ENCODE measurements around the gene SLC36A4. TPM values are rescaled to one million over a fixed set of nuclear protein-coding genes. Genes with fewer than 3 reads are reported as not detected.
"Not testable (repeated sequence)": the region's sequence is repeated elsewhere in the genome, so short reads cannot be mapped to it uniquely, and the experiment has no call there.

SLC36A4 gene
- total RNA-seq, 1 experiment from 2014 or later = 4.0 TPM

DNA sequence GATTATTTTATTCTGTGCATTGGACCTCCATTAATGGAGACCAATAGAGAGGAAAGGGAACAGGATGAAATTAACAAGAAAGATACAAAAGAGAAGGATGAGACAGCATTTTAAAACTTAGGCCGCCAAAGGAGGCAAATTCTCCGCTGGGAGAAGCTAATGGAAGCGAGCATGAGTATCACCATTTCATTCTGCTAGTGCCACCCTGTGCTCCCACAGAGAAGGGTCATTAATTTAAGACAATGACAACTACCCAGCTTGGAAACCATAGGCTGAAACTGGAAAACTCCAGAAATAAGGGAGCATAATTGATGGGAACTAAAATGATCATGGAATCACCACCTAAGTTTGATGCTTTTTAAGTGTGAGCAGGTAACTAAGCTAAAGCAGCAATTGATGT, 69.2 kb downstream of the SLC36A4 start:
- H3K27me3 ChIP-seq (replicated peaks) = no peaks in the 10 kb centered on the region
- H3K9me3 ChIP-seq (replicated peaks) = no peaks in the 10 kb centered on the region
- DNase-seq (ENCODE audit: low read depth in 1 of 2, low spot score in 2 of 2) = no peak
- no peak overlapping the region for H3K4me3 ChIP-seq
- H3K36me3 ChIP-seq = no peaks in the 10 kb centered on the region
- H3K4me1 ChIP-seq (replicated peaks) = peaks cover 3% of the 10 kb centered on the region; the same call in 1 of the 2 replicates
- H3K27ac ChIP-seq = no peak overlapping the region

DNA sequence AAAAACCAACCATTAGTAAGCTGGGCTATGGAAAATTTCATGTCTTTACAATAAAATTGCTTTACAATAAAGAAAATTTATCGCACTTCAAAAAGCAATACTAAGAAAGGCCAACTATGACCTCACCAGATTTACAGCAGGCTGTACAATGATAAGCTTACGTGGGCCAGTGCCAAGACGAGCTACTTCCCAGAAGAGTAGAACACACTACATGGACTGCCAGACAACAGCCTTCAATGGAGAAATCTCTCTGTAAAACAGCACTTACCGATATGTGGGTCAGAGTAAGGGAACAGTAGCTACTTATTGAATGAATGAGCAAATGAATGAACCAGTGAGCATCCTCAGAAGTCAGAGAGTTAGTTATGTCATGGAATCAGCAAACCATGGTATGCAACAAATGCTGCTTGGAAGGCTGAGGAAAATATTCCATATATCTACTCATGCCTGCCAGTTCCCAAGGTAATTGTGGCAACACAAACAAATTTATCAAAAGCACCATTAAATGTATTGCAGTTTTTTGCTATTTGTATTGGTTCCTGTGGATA, 74.4 kb downstream of the SLC36A4 start:
- H3K4me3 ChIP-seq = no peak overlapping the region
- no peaks in the 10 kb centered on the region for H3K36me3 ChIP-seq
- no peaks in the 10 kb centered on the region for H3K9me3 ChIP-seq (replicated peaks)
- H3K27me3 ChIP-seq (replicated peaks) = no peaks in the 10 kb centered on the region
- no peak for DNase-seq (ENCODE audit: low read depth in 1 of 2, low spot score in 2 of 2)
- no peaks in the 10 kb centered on the region for H3K4me1 ChIP-seq (replicated peaks)
- no peak overlapping the region for H3K27ac ChIP-seq

DNA sequence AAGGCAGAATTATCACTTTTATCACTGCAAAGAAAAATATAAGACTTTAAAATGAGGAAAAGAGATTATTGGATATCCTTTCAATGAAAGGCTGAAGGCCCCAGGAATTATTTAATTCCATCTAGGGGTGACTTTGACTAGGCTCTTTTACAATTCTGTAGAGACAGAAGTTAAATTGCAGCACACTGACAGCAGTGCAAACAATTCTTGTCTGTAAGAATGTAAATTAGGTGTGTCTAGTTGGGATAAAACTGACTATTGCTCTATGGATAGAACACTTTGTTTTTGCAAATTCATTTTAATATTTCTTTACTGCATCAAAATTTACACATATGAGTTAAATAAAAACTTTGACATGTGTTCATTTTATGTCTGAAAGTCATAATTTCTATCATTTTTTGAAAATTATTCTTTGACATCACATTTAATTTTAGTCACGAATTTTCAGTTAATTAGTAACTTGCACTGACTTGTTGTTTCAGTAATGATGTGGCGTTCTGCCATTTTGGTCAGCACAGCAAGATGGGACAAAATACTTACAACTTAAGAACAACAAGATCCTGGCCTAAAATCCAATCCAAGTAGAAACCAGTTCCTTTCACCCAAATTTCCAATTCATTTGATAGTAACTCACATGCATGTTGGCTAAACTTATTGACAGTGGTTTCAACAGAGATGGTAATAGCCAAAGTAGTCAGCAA, 75.1 kb downstream of the SLC36A4 start:
- Histone ChIP-seq H3K4me3 (no peak overlapping the region), H3K27ac (no peak overlapping the region), H3K9me3 (replicated peaks) (no peaks in the 10 kb centered on the region), H3K36me3 (no peaks in the 10 kb centered on the region), H3K27me3 (replicated peaks) (no peaks in the 10 kb centered on the region), H3K4me1 (replicated peaks) (no peaks in the 10 kb centered on the region)
- no peak for DNase-seq (ENCODE audit: low read depth in 1 of 2, low spot score in 2 of 2)

DNA sequence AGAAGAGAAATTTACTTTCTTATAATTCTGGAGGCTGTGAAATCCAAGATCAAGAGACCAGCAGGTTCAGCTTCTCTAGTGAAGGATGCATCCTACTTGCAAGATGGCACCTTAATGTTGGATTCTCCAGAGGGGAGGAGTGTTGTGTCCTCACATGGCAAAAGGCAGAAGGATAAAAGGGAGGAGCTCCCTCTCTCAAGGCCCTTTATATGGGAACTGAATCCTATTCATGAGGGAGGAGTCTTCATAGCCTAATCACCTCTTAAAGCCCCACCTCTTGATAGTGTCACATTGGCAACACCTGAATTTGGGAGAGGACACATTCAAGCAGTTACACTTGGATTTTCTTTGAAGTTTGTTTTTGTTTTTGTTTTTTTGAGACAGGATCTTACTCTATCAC, 79.5 kb downstream of the SLC36A4 start:
- H3K27ac ChIP-seq = no peak overlapping the region
- H3K9me3 ChIP-seq (replicated peaks) = no peaks in the 10 kb centered on the region
- H3K4me1 ChIP-seq (replicated peaks) = no peaks in the 10 kb centered on the region
- H3K36me3 ChIP-seq = no peaks in the 10 kb centered on the region
- no peak for DNase-seq (ENCODE audit: low read depth in 1 of 2, low spot score in 2 of 2)
- H3K27me3 ChIP-seq (replicated peaks) = no peaks in the 10 kb centered on the region
- no peak overlapping the region for H3K4me3 ChIP-seq

DNA sequence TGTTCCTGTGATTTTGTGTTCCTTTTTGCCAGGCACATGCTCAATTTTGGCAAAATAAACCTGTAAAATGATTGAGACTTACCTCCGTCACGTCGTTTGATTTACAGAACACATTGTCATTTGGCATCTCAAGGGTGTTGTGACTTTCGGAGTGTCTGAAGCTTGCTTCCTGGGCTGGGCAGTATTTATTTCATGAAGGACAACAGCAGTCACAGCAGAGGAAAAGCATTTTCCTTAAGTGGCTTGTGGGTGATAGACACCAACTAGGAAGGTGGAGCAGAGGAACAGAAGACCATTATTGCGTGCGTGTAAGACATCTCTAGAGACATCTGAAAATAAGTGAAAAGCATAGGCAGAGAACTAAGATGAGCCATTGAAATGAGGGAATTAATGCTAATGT, 80.2 kb downstream of the SLC36A4 start:
- H3K4me3 ChIP-seq = no peak overlapping the region
- H3K36me3 ChIP-seq = no peaks in the 10 kb centered on the region
- H3K9me3 ChIP-seq (replicated peaks) = no peaks in the 10 kb centered on the region
- H3K4me1 ChIP-seq (replicated peaks) = no peaks in the 10 kb centered on the region
- no peak for DNase-seq (ENCODE audit: low read depth in 1 of 2, low spot score in 2 of 2)
- H3K27ac ChIP-seq = no peak overlapping the region
- no peaks in the 10 kb centered on the region for H3K27me3 ChIP-seq (replicated peaks)

DNA sequence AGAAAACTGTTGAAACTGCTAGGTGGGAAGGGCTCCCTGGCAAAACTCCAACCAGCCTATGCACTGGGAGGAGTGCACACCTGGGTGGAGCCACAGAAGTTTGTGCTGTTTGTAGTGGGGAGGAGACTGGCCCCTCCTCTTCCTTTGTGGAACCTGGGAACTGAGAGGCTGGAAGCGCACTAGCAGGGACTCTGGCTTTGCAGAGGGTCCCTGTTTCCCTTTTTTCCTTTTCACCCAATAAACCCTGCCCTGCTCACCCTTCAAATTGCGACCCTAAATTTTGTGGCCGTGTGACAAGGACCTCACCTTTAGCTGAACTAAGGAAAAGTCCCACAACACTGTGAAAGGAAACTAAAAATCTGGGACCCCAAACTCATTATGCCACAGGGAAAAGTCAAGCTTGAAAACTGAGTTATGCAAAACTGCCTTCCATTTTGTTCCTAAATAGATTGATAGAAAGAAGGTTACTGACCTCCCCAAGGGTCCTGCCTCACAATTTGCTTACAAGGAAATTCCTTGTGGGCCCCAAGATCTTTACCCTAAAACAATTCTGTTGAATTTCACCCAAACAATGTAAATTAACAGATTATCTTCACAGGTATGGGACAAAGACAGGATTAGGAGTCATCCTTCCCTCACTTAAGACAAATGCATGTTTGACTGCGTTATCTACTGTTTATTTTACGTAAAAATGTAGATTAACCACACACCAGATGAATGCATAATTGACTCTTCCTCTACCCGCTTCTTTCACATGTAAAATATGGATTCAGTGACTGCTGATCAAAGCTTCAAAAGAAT, 81.0 kb downstream of the SLC36A4 start:
- Histone ChIP-seq H3K27ac (no peak overlapping the region), H3K27me3 (replicated peaks) (no peaks in the 10 kb centered on the region), H3K4me1 (replicated peaks) (no peaks in the 10 kb centered on the region), H3K36me3 (no peaks in the 10 kb centered on the region), H3K4me3 (no peak overlapping the region), H3K9me3 (replicated peaks) (no peaks in the 10 kb centered on the region)
- DNase-seq (ENCODE audit: low read depth in 1 of 2, low spot score in 2 of 2) = no peak

DNA sequence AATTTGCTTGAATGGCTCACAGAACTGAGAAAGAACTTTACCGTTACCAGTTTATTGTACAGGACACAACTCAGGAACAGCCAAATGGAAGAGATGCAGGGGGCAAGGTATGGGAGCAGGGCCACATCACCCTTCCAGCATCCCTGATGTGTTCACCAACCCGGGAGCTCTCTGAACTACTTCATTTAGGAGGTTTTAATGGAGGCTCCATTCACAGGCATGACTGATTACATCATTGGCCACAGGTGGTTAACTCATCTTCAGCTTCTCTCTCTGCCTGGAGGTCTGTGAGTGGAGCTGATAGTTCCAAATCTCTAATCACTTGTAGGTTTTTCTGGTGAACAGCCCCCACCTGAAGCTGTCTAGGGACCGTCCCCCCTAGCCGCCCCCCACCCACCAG, 83.5 kb downstream of the SLC36A4 start:
- Histone ChIP-seq H3K4me1 (replicated peaks) (no peaks in the 10 kb centered on the region), H3K9me3 (replicated peaks) (no peaks in the 10 kb centered on the region), H3K27ac (no peak overlapping the region), H3K4me3 (no peak overlapping the region), H3K36me3 (no peaks in the 10 kb centered on the region), H3K27me3 (replicated peaks) (no peaks in the 10 kb centered on the region)
- no peak for DNase-seq (ENCODE audit: low read depth in 1 of 2, low spot score in 2 of 2)

DNA sequence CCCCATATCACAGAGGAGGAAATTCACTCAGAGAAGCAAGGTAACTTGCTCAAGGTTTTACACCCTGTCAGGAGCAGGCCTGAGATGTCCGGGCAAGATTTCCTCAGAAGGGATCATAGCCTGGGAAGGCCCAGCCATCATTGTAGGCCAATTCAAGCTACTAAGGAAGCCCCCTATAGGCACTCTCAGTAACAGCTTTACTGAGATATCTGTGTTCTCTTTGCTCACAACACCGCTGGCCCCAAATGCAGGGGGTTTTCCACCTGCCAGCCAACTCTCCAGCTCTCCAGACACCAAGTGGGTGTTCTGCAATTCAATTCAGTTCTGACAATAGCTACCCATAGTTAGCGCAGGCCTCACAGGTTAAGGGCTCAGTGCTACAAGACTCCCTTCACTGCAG, 84.0 kb downstream of the SLC36A4 start:
- no peak for DNase-seq (ENCODE audit: low read depth in 1 of 2, low spot score in 2 of 2)
- Histone ChIP-seq H3K9me3 (replicated peaks) (no peaks in the 10 kb centered on the region), H3K27me3 (replicated peaks) (no peaks in the 10 kb centered on the region), H3K27ac (no peak overlapping the region), H3K36me3 (no peaks in the 10 kb centered on the region), H3K4me1 (replicated peaks) (no peaks in the 10 kb centered on the region), H3K4me3 (no peak overlapping the region)

DNA sequence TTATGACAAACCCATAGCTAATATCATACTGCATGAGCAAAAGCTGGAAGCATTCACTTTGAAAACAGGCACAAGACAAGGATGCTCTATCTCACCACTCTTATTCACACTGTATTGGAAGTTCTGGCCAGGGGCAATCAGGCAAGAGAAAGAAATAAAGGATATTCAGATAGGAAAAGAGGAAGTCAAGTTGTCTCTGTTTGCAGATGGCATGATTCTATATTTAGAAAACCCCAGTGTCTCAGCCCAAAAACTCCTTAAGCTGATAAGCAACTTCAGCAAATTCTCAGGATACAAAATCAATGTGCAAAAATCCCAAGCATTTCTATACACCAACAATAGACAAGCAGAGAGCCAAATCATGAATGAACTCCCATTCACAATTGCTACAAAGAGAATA, 86.6 kb downstream of the SLC36A4 start:
- H3K4me3 ChIP-seq; H3K27ac ChIP-seq; H3K9me3 ChIP-seq (replicated peaks); H3K36me3 ChIP-seq; H3K27me3 ChIP-seq (replicated peaks); H3K4me1 ChIP-seq (replicated peaks); DNase-seq (ENCODE audit: low read depth in 1 of 2, low spot score in 2 of 2): not testable (repeated sequence)

DNA sequence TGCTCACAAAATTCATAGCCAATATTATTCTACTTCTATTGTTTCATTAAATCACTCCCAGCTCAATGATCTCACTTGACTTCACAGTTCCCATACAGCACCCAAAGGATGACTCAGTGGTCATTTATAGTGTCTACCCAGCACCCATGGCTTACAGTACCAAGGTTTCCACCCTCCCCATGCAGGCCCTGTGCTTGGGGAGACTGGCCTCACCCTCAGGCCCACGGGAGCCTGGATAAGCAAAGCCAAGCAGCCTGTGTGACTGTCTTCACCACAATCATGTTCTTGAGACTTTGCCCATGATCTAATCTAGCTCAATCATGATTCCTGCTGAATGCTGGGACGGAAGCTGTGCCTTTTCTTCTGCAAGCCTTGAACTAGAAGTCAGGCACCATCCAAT, 97.6 kb downstream of the SLC36A4 start:
- Histone ChIP-seq H3K4me1 (replicated peaks) (no peaks in the 10 kb centered on the region), H3K4me3 (no peak overlapping the region), H3K27me3 (replicated peaks) (no peaks in the 10 kb centered on the region), H3K36me3 (no peaks in the 10 kb centered on the region), H3K27ac (no peak overlapping the region), H3K9me3 (replicated peaks) (no peaks in the 10 kb centered on the region)
- no peak for DNase-seq (ENCODE audit: low read depth in 1 of 2, low spot score in 2 of 2)

DNA sequence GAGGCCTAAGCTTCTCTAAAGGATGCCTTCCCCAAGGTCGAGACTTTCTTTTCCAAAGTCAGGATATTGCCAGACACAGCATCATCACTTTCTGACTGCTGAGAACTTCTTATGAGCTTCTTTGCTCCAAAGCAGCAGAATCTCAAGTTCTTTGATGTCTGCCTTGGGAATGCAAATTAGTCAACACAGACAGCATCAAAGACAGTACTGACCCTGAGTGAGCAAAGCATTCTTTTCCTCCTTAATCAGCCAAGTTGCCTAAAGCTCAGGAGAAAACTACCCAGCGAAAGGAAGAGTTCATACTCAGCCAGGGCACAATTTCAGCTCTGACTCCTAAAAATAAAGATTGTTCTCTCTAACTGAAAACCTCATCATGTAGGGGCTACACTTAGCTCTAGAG, 98.0 kb downstream of the SLC36A4 start:
- H3K4me1 ChIP-seq (replicated peaks) = no peaks in the 10 kb centered on the region
- H3K27me3 ChIP-seq (replicated peaks) = no peaks in the 10 kb centered on the region
- H3K9me3 ChIP-seq (replicated peaks) = no peaks in the 10 kb centered on the region
- H3K27ac ChIP-seq = no peak overlapping the region
- no peaks in the 10 kb centered on the region for H3K36me3 ChIP-seq
- DNase-seq (ENCODE audit: low read depth in 1 of 2, low spot score in 2 of 2) = no peak
- no peak overlapping the region for H3K4me3 ChIP-seq

Other genes starting within 250 kb of the SLC36A4 start
- gene MTNR1B, start 228.3 kb downstream of the SLC36A4 start, total RNA-seq (2014; rRNA removed; shearing (Covaris generic)) = not detected in 2 replicates
- not detected in 2 replicates for gene DEUP1, start 132.8 kb upstream of the SLC36A4 start, total RNA-seq (2014; rRNA removed; shearing (Covaris generic))